H9 (cell line): ENCODE measurements around the gene C2orf42. TPM values are rescaled to one million over a fixed set of nuclear protein-coding genes. Genes with fewer than 3 reads are reported as not detected.

Source experiments
- DNase-seq: peaks from one replicate; pipeline ENCODE4 v3.0.0-alpha.2; 2017
- H2AFZ ChIP-seq: one replicate; pipeline ENCODE4 v1.6.1; 2013; ENCODE audit warnings: mild to moderate bottlenecking, low read length, control low read depth, moderate library complexity
- H2AK5ac ChIP-seq: 2 replicates; pipeline ENCODE4 v1.6.1; 2013; ENCODE audit warnings: low read length, control low read depth, mixed read lengths; ENCODE audit not compliant: insufficient read length
- H2BK120ac ChIP-seq: one replicate; pipeline ENCODE4 v1.6.1; 2013; ENCODE audit warnings: low read depth, mild to moderate bottlenecking, low read length, control low read depth, inconsistent platforms; ENCODE audit not compliant: poor library complexity, severe bottlenecking
- H2BK12ac ChIP-seq: 2 replicates; pipeline ENCODE4 v1.6.1; 2013; ENCODE audit warnings: low read length, control low read depth, mixed read lengths, low read depth; ENCODE audit not compliant: insufficient read length
- H2BK15ac ChIP-seq: 2 replicates; pipeline ENCODE4 v1.6.1; 2013; ENCODE audit warnings: low read depth, low read length, control low read depth
- H2BK20ac ChIP-seq: one replicate; pipeline ENCODE4 v1.6.1; 2013; ENCODE audit warnings: low read depth, mild to moderate bottlenecking, low read length, control low read depth, inconsistent platforms; ENCODE audit not compliant: poor library complexity, severe bottlenecking
- H2BK5ac ChIP-seq: 2 replicates; pipeline ENCODE4 v1.6.1; 2013; ENCODE audit warnings: low read length, control low read depth, mixed read lengths; ENCODE audit not compliant: insufficient read length
- H3K14ac ChIP-seq: 2 replicates; pipeline ENCODE4 v1.6.1; 2013; ENCODE audit warnings: low read length, control low read depth; ENCODE audit not compliant: insufficient read depth
- H3K18ac ChIP-seq: 2 replicates; pipeline ENCODE4 v1.6.1; 2013; ENCODE audit warnings: low read depth, mild to moderate bottlenecking, mixed read lengths, low read length, control low read depth; ENCODE audit not compliant: insufficient read length
- H3K23ac ChIP-seq: 2 replicates; pipeline ENCODE4 v1.6.1; 2013; ENCODE audit warnings: low read length, control low read depth, mixed read lengths, low read depth; ENCODE audit not compliant: insufficient read length
- H3K23me2 ChIP-seq: 2 replicates; pipeline ENCODE4 v1.6.1; 2013; ENCODE audit warnings: low read depth, mild to moderate bottlenecking, mixed read lengths, low read length, control low read depth; ENCODE audit not compliant: insufficient read length, poor library complexity, severe bottlenecking
- H3K27ac ChIP-seq: 2 replicates; pipeline ENCODE4 v1.5.1; 2013; ENCODE audit warnings: low read length, control low read depth, mixed read lengths, low read depth; ENCODE audit not compliant: insufficient read length
- H3K27me3 ChIP-seq: 2 replicates; pipeline ENCODE4 v1.6.1; 2013; ENCODE audit warnings: low read length, control low read depth, inconsistent platforms; ENCODE audit not compliant: insufficient read depth
- H3K4ac ChIP-seq: 2 replicates; pipeline ENCODE4 v1.6.1; 2013; ENCODE audit warnings: low read depth, mild to moderate bottlenecking, control low read depth, inconsistent platforms, low read length, moderate library complexity
- H3K4me1 ChIP-seq: 2 replicates; pipeline ENCODE4 v1.6.1; 2013; ENCODE audit warnings: low read length, control low read depth, inconsistent platforms; ENCODE audit not compliant: insufficient read depth
- H3K4me2 ChIP-seq: 2 replicates; pipeline ENCODE4 v1.6.1; 2013; ENCODE audit warnings: low read length, control low read depth, mixed read lengths; ENCODE audit not compliant: insufficient read length, insufficient read depth
- H3K56ac ChIP-seq: 2 replicates; pipeline ENCODE4 v1.6.1; 2013; ENCODE audit warnings: low read depth, mild to moderate bottlenecking, mixed read lengths, low read length, control low read depth; ENCODE audit not compliant: insufficient read length
- H3K79me1 ChIP-seq: 2 replicates; pipeline ENCODE4 v1.6.1; 2013; ENCODE audit warnings: low read depth, mild to moderate bottlenecking, moderate library complexity, low read length, control low read depth, inconsistent platforms; ENCODE audit not compliant: insufficient read depth, poor library complexity, severe bottlenecking
- H3K79me2 ChIP-seq: 2 replicates; pipeline ENCODE4 v1.6.1; 2013; ENCODE audit warnings: low read length, control low read depth, inconsistent platforms; ENCODE audit not compliant: insufficient read depth
- H3K9ac ChIP-seq: 2 replicates; pipeline ENCODE4 v1.6.1; 2013; ENCODE audit warnings: low read length, control low read depth, mixed read lengths; ENCODE audit not compliant: insufficient read length; ENCODE audit errors: extremely low read depth
- H3K9me3 ChIP-seq: one replicate; pipeline ENCODE4 v1.6.1; 2013; ENCODE audit warnings: low read depth, low read length, inconsistent platforms; ENCODE audit not compliant: control insufficient read depth
- H3T11ph ChIP-seq: one replicate; pipeline ENCODE4 v1.6.1; 2013; ENCODE audit warnings: mild to moderate bottlenecking, low read length, control low read depth, inconsistent platforms
- H4K20me1 ChIP-seq: one replicate; pipeline ENCODE4 v1.6.1; 2013; ENCODE audit not compliant: control insufficient read depth, insufficient read length, insufficient read depth
- H4K5ac ChIP-seq: 2 replicates; pipeline ENCODE4 v1.6.1; 2013; ENCODE audit warnings: low read depth, mild to moderate bottlenecking, mixed read lengths, low read length, control low read depth; ENCODE audit not compliant: insufficient read length
- H4K8ac ChIP-seq: replicated peaks from 2 replicates; pipeline ENCODE4 v1.6.1; 2013; ENCODE audit warnings: low read length, control low read depth, mixed read lengths, low read depth; ENCODE audit not compliant: insufficient read length
- H4K91ac ChIP-seq: 2 replicates; pipeline ENCODE4 v1.6.1; 2013; ENCODE audit warnings: low read depth, mild to moderate bottlenecking, moderate library complexity, mixed read lengths, low read length, control low read depth; ENCODE audit not compliant: insufficient read length
- H3K27ac Mint-ChIP-seq, 3 experiments: 2 replicates in 2 of 3; 3 replicates in 1 of 3; pipeline ENCODE4 v1.8.0; 2020 to 2021; ENCODE audit warnings: mixed read lengths in 3 of 3, mild to moderate bottlenecking in 1 of 3, moderate library complexity in 1 of 3
- H3K27me3 Mint-ChIP-seq: 2 replicates; pipeline ENCODE4 v1.8.0; 2021; ENCODE audit warnings: low read depth, mild to moderate bottlenecking, moderate library complexity, mixed read lengths
- H3K36me3 Mint-ChIP-seq, 3 experiments: 2 replicates in 2 of 3; 3 replicates in 1 of 3; pipeline ENCODE4 v1.8.0; 2020 to 2021; ENCODE audit warnings: low read depth in 3 of 3, mixed read lengths in 3 of 3; ENCODE audit not compliant: insufficient read depth in 1 of 3
- H3K4me1 Mint-ChIP-seq, 2 experiments: 2 replicates each; pipeline ENCODE4 v1.8.0; 2020; ENCODE audit warnings: mixed read lengths in 2 of 2
- H3K4me3 Mint-ChIP-seq, 2 experiments: 2 replicates in 1 of 2; 3 replicates in 1 of 2; pipeline ENCODE4 v1.8.0; 2020 to 2021; ENCODE audit warnings: mild to moderate bottlenecking in 2 of 2, mixed read lengths in 2 of 2, moderate library complexity in 1 of 2
- H3K9me3 Mint-ChIP-seq, 2 experiments: 2 replicates in 1 of 2; 3 replicates in 1 of 2; pipeline ENCODE4 v1.8.0; 2020; ENCODE audit warnings: mild to moderate bottlenecking in 2 of 2, mixed read lengths in 2 of 2, moderate library complexity in 1 of 2
- CTCF ChIP-seq: fragments of 200-600 bp; sonication (generic); conservative IDR thresholded peaks from 3 replicates; pipeline ENCODE4 v1.8.0; 2021; ENCODE audit warnings: antibody characterized with exemption, mild to moderate bottlenecking
- WGBS: extraction: QIAGEN DNeasy Blood & Tissue Kit; methylation state at CpG from one replicate; pipeline ENCODE4 v1.1.7; 2013; ENCODE audit warnings: missing lambda C conversion rate, low lambda C conversion rate, mixed read lengths; ENCODE audit not compliant: insufficient read length; ENCODE audit errors: extremely low coverage; 5-methylcytosine and 5-hydroxymethylcytosine counted together
- total RNA-seq: library from RNA; stranded (reverse); gene quantifications from 2 replicates; pipeline ENCODE4 v1.2.1, GENCODE V29; 2021

The C2orf42 gene
- total RNA-seq, 1 experiment from 2014 or later: 19.0 TPM

- H3K27ac ChIP-seq: no peak overlapping the region
- no peak overlapping the region for H3K4me3 Mint-ChIP-seq
- WGBS: no CpG with 5 or more reads among the region's 3 CpGs
- no peak overlapping the region for H3K14ac ChIP-seq
- H2BK12ac ChIP-seq: no peak overlapping the region
- H3K9me3 Mint-ChIP-seq: no peaks in the 10 kb centered on the region
- no peaks in the 10 kb centered on the region for H3K4me1 ChIP-seq
- H3K23ac ChIP-seq: no peak overlapping the region
- no peaks in the 10 kb centered on the region for H3K4me1 Mint-ChIP-seq
- H2BK15ac ChIP-seq: no peak overlapping the region
- H4K5ac ChIP-seq: no peak overlapping the region
- H2AFZ ChIP-seq: no peak overlapping the region
- no peaks in the 10 kb centered on the region for H4K20me1 ChIP-seq
- no peak overlapping the region for H4K8ac ChIP-seq
- no peak overlapping the region for H2BK5ac ChIP-seq
- no peaks in the 10 kb centered on the region for H3K23me2 ChIP-seq
- H3K79me2 ChIP-seq: no peaks in the 10 kb centered on the region
- no peaks in the 10 kb centered on the region for H3K79me1 ChIP-seq
- H2AK5ac ChIP-seq: no peak overlapping the region
- H3K4ac ChIP-seq: no peak overlapping the region
- no peaks in the 10 kb centered on the region for H3K9me3 ChIP-seq
- peaks cover 34 to 80% (median 71%) of the 10 kb centered on the region in 3 experiments for H3K36me3 Mint-ChIP-seq
- no peak for TF ChIP-seq CTCF
- H3T11ph ChIP-seq: no peak overlapping the region
- H3K56ac ChIP-seq: no peak overlapping the region
- no peak overlapping the region for H3K18ac ChIP-seq
- no peak for DNase-seq
- H4K91ac ChIP-seq: no peak overlapping the region
- H3K4me2 ChIP-seq: no peak overlapping the region
- H3K27me3 ChIP-seq: no peaks in the 10 kb centered on the region
- H3K27ac Mint-ChIP-seq: peak overlapping the region in 1 of 3 experiments; percentile 81; a peak in 1 of 7 replicates
- no peak overlapping the region for H2BK20ac ChIP-seq
- H2BK120ac ChIP-seq: no peak overlapping the region
- no peaks in the 10 kb centered on the region for H3K27me3 Mint-ChIP-seq
- no peak overlapping the region for H3K9ac ChIP-seq
Observed at GRCh38 chr2:70214953-70215549, 24.2 kb upstream of the C2orf42 start.
